Upper lobe of right lung (tissue), 1 donor: Measurements from ENCODE around the gene SUGCT. TPM values are rescaled to one million over a fixed set of nuclear protein-coding genes. Genes with fewer than 3 reads are reported as not detected.

Source experiments
- ATAC-seq: fragments of 200-7000 bp; cut with Tn5 transposase; one replicate; pipeline ENCODE4 v1.9.1; 2020; ENCODE audit warnings: mild to moderate bottlenecking, moderate library complexity
- DNase-seq: peaks from one replicate; pipeline ENCODE4 v3.0.0-alpha.2; 2020
- H3K27ac ChIP-seq: fragments of 200-600 bp; one replicate; pipeline ENCODE4 v1.8.0; 2022
- H3K27me3 ChIP-seq: fragments of 200-600 bp; one replicate; pipeline ENCODE4 v1.8.0; 2022; ENCODE audit warnings: mild to moderate bottlenecking
- H3K36me3 ChIP-seq: fragments of 200-600 bp; one replicate; pipeline ENCODE4 v1.8.0; 2022
- H3K4me1 ChIP-seq: fragments of 200-600 bp; one replicate; pipeline ENCODE4 v1.8.0; 2022
- H3K4me3 ChIP-seq: fragments of 200-600 bp; one replicate; pipeline ENCODE4 v1.8.0; 2022; ENCODE audit warnings: mild to moderate bottlenecking
- H3K9me3 ChIP-seq: fragments of 200-600 bp; one replicate; pipeline ENCODE4 v1.8.0; 2022
- CTCF ChIP-seq: fragments of 200-600 bp; IDR thresholded peaks from one replicate; pipeline ENCODE4 v1.8.0; 2022; ENCODE audit warnings: antibody characterized with exemption
- intact Hi-C: fragments of 100-400 bp; cut with DNase I; formaldehyde crosslinking; loops from one replicate; pipeline ENCODE4 v1.11.0; 2022
- total RNA-seq: library from RNA; stranded (reverse); fragmentation: NEBNext Ultra II Directional; extraction: Animal tissue kit (Norgen Biotek cat#: 25700); gene quantifications from one replicate; pipeline ENCODE4 v1.2.1, GENCODE V29; 2021
- donor health status: DM: no; HTN: yes; CAD: no; lungs with severe emphysema.

SUGCT gene
- total RNA-seq, 1 donor from 2014 or later, result 4.1 TPM

- Histone ChIP-seq H3K9me3 (no peaks in the 10 kb centered on the region), H3K36me3 (no peaks in the 10 kb centered on the region), H3K4me3 (no peak overlapping the region), H3K27ac (no peak overlapping the region), H3K27me3 (no peaks in the 10 kb centered on the region), H3K4me1 (peaks cover 8% of the 10 kb centered on the region)
- DNase-seq (no peak), ATAC-seq (no peak)
- TF ChIP-seq CTCF, result no peak
- intact Hi-C loops, result no loop called here
Observed at GRCh38 chr7:40782836-40783235, 648.0 kb downstream of the SUGCT start.

GRCh38 chr7:40784176-40784575 is 649.4 kb downstream of the SUGCT start:
- ATAC-seq, result peak; percentile 35
- TF ChIP-seq CTCF, result no peak
- intact Hi-C loops, result no loop called here

GRCh38 chr7:40786909-40787308 is 652.1 kb downstream of the SUGCT start:
- no peaks in the 10 kb centered on the region for H3K27me3 ChIP-seq
- DNase-seq, result no peak
- intact Hi-C loops, result no loop called here
- H3K4me3 ChIP-seq, result no peak overlapping the region
- H3K4me1 ChIP-seq, result no peaks in the 10 kb centered on the region
- H3K27ac ChIP-seq, result no peak overlapping the region
- no peak for ATAC-seq
- H3K36me3 ChIP-seq, result no peaks in the 10 kb centered on the region
- no peaks in the 10 kb centered on the region for H3K9me3 ChIP-seq
- no peak for TF ChIP-seq CTCF

More at GRCh38 chr7:40784176-40784575, 649.4 kb downstream of the SUGCT start:
- H3K4me1 ChIP-seq, result peaks cover 8% of the 10 kb centered on the region
- DNase-seq, result no peak
- H3K27ac ChIP-seq, result no peak overlapping the region
- no peaks in the 10 kb centered on the region for H3K36me3 ChIP-seq
- no peak overlapping the region for H3K4me3 ChIP-seq
- H3K27me3 ChIP-seq, result no peaks in the 10 kb centered on the region
- no peaks in the 10 kb centered on the region for H3K9me3 ChIP-seq

- H3K9me3 ChIP-seq, result no peaks in the 10 kb centered on the region
- TF ChIP-seq CTCF, result no peak
- no peak for DNase-seq
Observed at GRCh38 chr7:40793132-40793531, 658.3 kb downstream of the SUGCT start.

GRCh38 chr7:40795607-40796006 is 660.8 kb downstream of the SUGCT start:
- no peak for TF ChIP-seq CTCF
- no peak for ATAC-seq
- Histone ChIP-seq H3K9me3 (no peaks in the 10 kb centered on the region), H3K4me1 (no peaks in the 10 kb centered on the region), H3K27ac (no peak overlapping the region), H3K36me3 (no peaks in the 10 kb centered on the region), H3K4me3 (no peak overlapping the region), H3K27me3 (no peaks in the 10 kb centered on the region)
- DNase-seq, result no peak
- intact Hi-C loops, result no loop called here

More at GRCh38 chr7:40793132-40793531, 658.3 kb downstream of the SUGCT start:
- H3K4me3 ChIP-seq, result no peak overlapping the region
- no peaks in the 10 kb centered on the region for H3K36me3 ChIP-seq
- intact Hi-C loops, result no loop called here
- H3K27ac ChIP-seq, result no peak overlapping the region
- no peaks in the 10 kb centered on the region for H3K27me3 ChIP-seq
- no peaks in the 10 kb centered on the region for H3K4me1 ChIP-seq
- no peak for ATAC-seq

GRCh38 chr7:40796723-40797122 is 661.9 kb downstream of the SUGCT start:
- no peak overlapping the region for H3K27ac ChIP-seq
- no peak overlapping the region for H3K4me3 ChIP-seq
- no peaks in the 10 kb centered on the region for H3K9me3 ChIP-seq
- ATAC-seq (no peak), DNase-seq (no peak)
- no peaks in the 10 kb centered on the region for H3K4me1 ChIP-seq
- no peaks in the 10 kb centered on the region for H3K27me3 ChIP-seq
- no peak for TF ChIP-seq CTCF
- no peaks in the 10 kb centered on the region for H3K36me3 ChIP-seq
- intact Hi-C loops, result no loop called here
